HEK293 (cell line): ENCODE measurements around the gene FICD.

Experiments used
- GLI2 ChIP-seq: fragments of 450-650 bp; formaldehyde crosslinking; IDR thresholded peaks from 2 replicates; pipeline ENCODE4; 2017; ENCODE audit warnings: missing biosample characterization, missing genetic modification characterization, low read depth, borderline replicate concordance
- GLIS1 ChIP-seq: fragments of 450-650 bp; formaldehyde crosslinking; IDR thresholded peaks from 2 replicates; pipeline ENCODE4 v1.5.1; 2016; ENCODE audit warnings: missing biosample characterization, missing genetic modification characterization
- IKZF3 ChIP-seq: fragments of 450-650 bp; IDR thresholded peaks from 2 replicates; pipeline ENCODE4 v1.5.0; 2018; ENCODE audit warnings: missing biosample characterization, mild to moderate bottlenecking, missing genetic modification characterization, moderate library complexity
- KLF7 ChIP-seq: fragments of 450-650 bp; formaldehyde crosslinking; IDR thresholded peaks from 2 replicates; pipeline ENCODE4 v1.5.1; 2016; ENCODE audit warnings: missing biosample characterization, missing genetic modification characterization, borderline replicate concordance
- KLF8 ChIP-seq: fragments of 450-650 bp; formaldehyde crosslinking; IDR thresholded peaks from 2 replicates; pipeline ENCODE4 v1.5.1; 2016; ENCODE audit warnings: missing biosample characterization, missing genetic modification characterization
- PBX3 ChIP-seq: sonication (generic); formaldehyde crosslinking; IDR thresholded peaks from 2 replicates; pipeline ENCODE4 v1.8.1; 2022; ENCODE audit warnings: mild to moderate bottlenecking, moderate library complexity, missing genetic modification reagents
- PRDM1 ChIP-seq: fragments of 450-650 bp; formaldehyde crosslinking; IDR thresholded peaks from 2 replicates; pipeline ENCODE4; 2016; ENCODE audit warnings: missing biosample characterization, missing genetic modification characterization
- TCF7L2 ChIP-seq: IDR thresholded peaks from 2 replicates; pipeline ENCODE4 v1.6.1; 2011; ENCODE audit warnings: low read depth, mild to moderate bottlenecking, inconsistent platforms, low read length, moderate library complexity, borderline replicate concordance
- YY2 ChIP-seq: fragments of 450-650 bp; formaldehyde crosslinking; IDR thresholded peaks from 2 replicates; pipeline ENCODE4 v1.5.1; 2016; ENCODE audit warnings: missing biosample characterization, missing genetic modification characterization
- ZBTB11 ChIP-seq: fragments of 450-650 bp; formaldehyde crosslinking; conservative IDR thresholded peaks from 2 replicates; pipeline ENCODE4 v1.5.1; 2016; ENCODE audit warnings: low read depth, missing biosample characterization, missing genetic modification characterization
- ZBTB7A ChIP-seq: fragments of 450-650 bp; formaldehyde crosslinking; IDR thresholded peaks from 2 replicates; pipeline ENCODE4 v1.5.1; 2016; ENCODE audit warnings: low read depth, missing biosample characterization, missing genetic modification characterization
- ZEB2 ChIP-seq: fragments of 450-650 bp; formaldehyde crosslinking; IDR thresholded peaks from 2 replicates; pipeline ENCODE4 v1.5.1; 2016; ENCODE audit warnings: missing biosample characterization, missing genetic modification characterization
- ZFP41 ChIP-seq: fragments of 450-650 bp; formaldehyde crosslinking; IDR thresholded peaks from 2 replicates; pipeline ENCODE4 v1.5.1; 2016; ENCODE audit warnings: missing biosample characterization, missing genetic modification characterization, borderline replicate concordance
- ZNF132 ChIP-seq: fragments of 450-650 bp; formaldehyde crosslinking; IDR thresholded peaks from 2 replicates; pipeline ENCODE4 v1.5.1; 2017; ENCODE audit warnings: missing biosample characterization, missing genetic modification characterization, borderline replicate concordance
- ZNF155 ChIP-seq: fragments of 450-650 bp; formaldehyde crosslinking; IDR thresholded peaks from 2 replicates; pipeline ENCODE4 v1.5.1; 2016; ENCODE audit warnings: missing biosample characterization, missing genetic modification characterization
- ZNF169 ChIP-seq: fragments of 450-650 bp; formaldehyde crosslinking; IDR thresholded peaks from 2 replicates; pipeline ENCODE4 v1.5.1; 2016; ENCODE audit warnings: missing biosample characterization, missing genetic modification characterization
- ZNF19 ChIP-seq: fragments of 450-650 bp; formaldehyde crosslinking; IDR thresholded peaks from 2 replicates; pipeline ENCODE4; 2016; ENCODE audit warnings: missing biosample characterization, missing genetic modification characterization, low read depth
- ZNF341 ChIP-seq: fragments of 450-650 bp; formaldehyde crosslinking; IDR thresholded peaks from 2 replicates; pipeline ENCODE4; 2016; ENCODE audit warnings: low read depth, missing biosample characterization, missing genetic modification characterization
- ZNF433 ChIP-seq: fragments of 450-650 bp; formaldehyde crosslinking; IDR thresholded peaks from 2 replicates; pipeline ENCODE4 v1.5.1; 2016; ENCODE audit warnings: missing biosample characterization, missing genetic modification characterization, low read depth
- ZNF473 ChIP-seq: fragments of 450-650 bp; formaldehyde crosslinking; IDR thresholded peaks from 2 replicates; pipeline ENCODE4 v1.5.1; 2017; ENCODE audit warnings: missing biosample characterization, missing genetic modification characterization
- ZNF548 ChIP-seq: fragments of 450-650 bp; formaldehyde crosslinking; IDR thresholded peaks from 2 replicates; pipeline ENCODE4 v1.5.1; 2016; ENCODE audit warnings: missing biosample characterization, missing genetic modification characterization
- ZNF629 ChIP-seq: fragments of 450-650 bp; formaldehyde crosslinking; IDR thresholded peaks from 2 replicates; pipeline ENCODE4 v1.5.1; 2017; ENCODE audit warnings: missing biosample characterization, missing genetic modification characterization
- ZNF654 ChIP-seq: fragments of 450-650 bp; formaldehyde crosslinking; IDR thresholded peaks from 2 replicates; pipeline ENCODE4 v1.5.1; 2016; ENCODE audit warnings: low read depth, missing biosample characterization, missing genetic modification characterization
- ZNF677 ChIP-seq: fragments of 450-650 bp; IDR thresholded peaks from 2 replicates; pipeline ENCODE4 v1.5.0; 2018; ENCODE audit warnings: missing biosample characterization, mild to moderate bottlenecking, missing genetic modification characterization, moderate library complexity
- TF ChIP-seq, protein P1 (sequence below): fragments of 450-650 bp; formaldehyde crosslinking; IDR thresholded peaks from 2 replicates; pipeline ENCODE4 v1.5.1; 2017; ENCODE audit warnings: missing biosample characterization, missing genetic modification characterization
- TF ChIP-seq, protein P2 (sequence below): fragments of 450-650 bp; formaldehyde crosslinking; conservative IDR thresholded peaks from 2 replicates; pipeline ENCODE4 v1.5.1; 2016; ENCODE audit warnings: low read depth, missing biosample characterization, missing genetic modification characterization
- TF ChIP-seq, protein P3 (sequence below): fragments of 450-650 bp; formaldehyde crosslinking; IDR thresholded peaks from 2 replicates; pipeline ENCODE4 v1.5.1; 2016; ENCODE audit warnings: missing biosample characterization, missing genetic modification characterization

FICD gene

DNA sequence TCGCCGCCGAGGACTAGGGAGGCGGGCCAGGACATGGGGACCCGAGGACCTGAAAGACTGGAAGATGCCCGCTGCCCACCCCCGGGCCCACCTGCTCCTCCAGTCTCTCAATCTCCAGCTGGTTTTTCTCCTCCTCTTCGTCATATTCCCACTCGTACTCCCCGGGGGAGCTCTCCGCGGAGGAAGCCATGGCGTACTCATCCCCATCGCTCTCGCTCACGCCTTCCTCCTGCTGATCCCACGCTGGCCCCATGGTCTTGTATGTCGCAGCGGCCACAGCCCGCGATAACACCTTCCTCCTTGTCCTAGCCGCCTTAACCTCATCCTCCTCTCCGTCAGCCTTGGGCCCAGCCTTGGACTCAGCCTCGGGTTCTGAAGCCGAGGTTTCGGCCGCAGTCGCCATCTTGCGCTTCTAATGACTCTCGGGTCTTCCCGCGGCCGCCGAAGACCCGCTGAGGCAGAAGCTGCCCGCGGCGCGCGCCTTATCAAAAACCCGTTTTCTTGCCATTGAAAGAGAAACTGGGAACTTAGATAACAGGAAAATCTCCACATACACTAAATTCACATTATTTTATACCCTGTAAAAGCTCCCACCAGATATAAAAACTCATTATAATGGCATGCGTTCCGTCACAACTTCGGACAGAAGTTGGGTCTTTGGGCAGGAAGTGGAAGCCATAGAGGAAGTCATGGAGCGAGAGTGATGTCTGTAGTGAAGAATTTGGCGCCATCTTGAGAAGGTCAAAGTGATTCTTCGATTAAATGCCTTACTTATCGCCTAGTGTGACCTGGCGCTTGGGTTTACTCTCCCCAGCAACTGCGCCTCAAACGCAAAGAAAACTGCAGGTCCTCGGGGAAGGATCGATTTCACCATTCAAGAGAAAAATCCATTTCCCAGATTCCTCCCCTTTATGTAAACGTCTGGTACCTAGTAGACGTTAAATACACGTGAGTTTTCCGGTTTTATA is 46.0 kb downstream of the FICD start, which contains the start of gene SART3 (continued):
- TF ChIP-seq ZNF548 (peak; percentile 100), ZNF629 (peak; percentile 72), ZNF341 (tag by site-specific recombination) (no peak), ZNF654 (no peak; the same call in 1 of the 2 replicates), ZNF169 (no peak), ZNF677 (tag by site-specific recombination) (no peak), ZNF132 (tag by site-specific recombination) (no peak), KLF7 (tag by site-specific recombination) (no peak), ZNF433 (tag by site-specific recombination) (no peak), GLIS1 (tag by site-specific recombination) (peak; percentile 56), TCF7L2 (no peak), ZBTB11 (tag by site-specific recombination) (peak; percentile 78), PBX3 (CRISPR knock-in tag) (no peak), ZEB2 (tag by site-specific recombination) (no peak; the same call in 1 of the 2 replicates), ZNF155 (tag by site-specific recombination) (no peak), GLI2 (no peak), PRDM1 (tag by site-specific recombination) (peak; percentile 80), ZFP41 (tag by site-specific recombination) (no peak), KLF8 (tag by site-specific recombination) (no peak), ZBTB7A (no peak), IKZF3 (tag by site-specific recombination) (no peak), ZNF473 (tag by site-specific recombination) (no peak), ZNF19 (tag by site-specific recombination) (no peak), YY2 (tag by site-specific recombination) (peak; percentile 94)
- TF ChIP-seq, protein P1, sequence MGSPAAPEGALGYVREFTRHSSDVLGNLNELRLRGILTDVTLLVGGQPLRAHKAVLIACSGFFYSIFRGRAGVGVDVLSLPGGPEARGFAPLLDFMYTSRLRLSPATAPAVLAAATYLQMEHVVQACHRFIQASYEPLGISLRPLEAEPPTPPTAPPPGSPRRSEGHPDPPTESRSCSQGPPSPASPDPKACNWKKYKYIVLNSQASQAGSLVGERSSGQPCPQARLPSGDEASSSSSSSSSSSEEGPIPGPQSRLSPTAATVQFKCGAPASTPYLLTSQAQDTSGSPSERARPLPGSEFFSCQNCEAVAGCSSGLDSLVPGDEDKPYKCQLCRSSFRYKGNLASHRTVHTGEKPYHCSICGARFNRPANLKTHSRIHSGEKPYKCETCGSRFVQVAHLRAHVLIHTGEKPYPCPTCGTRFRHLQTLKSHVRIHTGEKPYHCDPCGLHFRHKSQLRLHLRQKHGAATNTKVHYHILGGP (tag by site-specific recombination), result no peak
- TF ChIP-seq, protein P2, sequence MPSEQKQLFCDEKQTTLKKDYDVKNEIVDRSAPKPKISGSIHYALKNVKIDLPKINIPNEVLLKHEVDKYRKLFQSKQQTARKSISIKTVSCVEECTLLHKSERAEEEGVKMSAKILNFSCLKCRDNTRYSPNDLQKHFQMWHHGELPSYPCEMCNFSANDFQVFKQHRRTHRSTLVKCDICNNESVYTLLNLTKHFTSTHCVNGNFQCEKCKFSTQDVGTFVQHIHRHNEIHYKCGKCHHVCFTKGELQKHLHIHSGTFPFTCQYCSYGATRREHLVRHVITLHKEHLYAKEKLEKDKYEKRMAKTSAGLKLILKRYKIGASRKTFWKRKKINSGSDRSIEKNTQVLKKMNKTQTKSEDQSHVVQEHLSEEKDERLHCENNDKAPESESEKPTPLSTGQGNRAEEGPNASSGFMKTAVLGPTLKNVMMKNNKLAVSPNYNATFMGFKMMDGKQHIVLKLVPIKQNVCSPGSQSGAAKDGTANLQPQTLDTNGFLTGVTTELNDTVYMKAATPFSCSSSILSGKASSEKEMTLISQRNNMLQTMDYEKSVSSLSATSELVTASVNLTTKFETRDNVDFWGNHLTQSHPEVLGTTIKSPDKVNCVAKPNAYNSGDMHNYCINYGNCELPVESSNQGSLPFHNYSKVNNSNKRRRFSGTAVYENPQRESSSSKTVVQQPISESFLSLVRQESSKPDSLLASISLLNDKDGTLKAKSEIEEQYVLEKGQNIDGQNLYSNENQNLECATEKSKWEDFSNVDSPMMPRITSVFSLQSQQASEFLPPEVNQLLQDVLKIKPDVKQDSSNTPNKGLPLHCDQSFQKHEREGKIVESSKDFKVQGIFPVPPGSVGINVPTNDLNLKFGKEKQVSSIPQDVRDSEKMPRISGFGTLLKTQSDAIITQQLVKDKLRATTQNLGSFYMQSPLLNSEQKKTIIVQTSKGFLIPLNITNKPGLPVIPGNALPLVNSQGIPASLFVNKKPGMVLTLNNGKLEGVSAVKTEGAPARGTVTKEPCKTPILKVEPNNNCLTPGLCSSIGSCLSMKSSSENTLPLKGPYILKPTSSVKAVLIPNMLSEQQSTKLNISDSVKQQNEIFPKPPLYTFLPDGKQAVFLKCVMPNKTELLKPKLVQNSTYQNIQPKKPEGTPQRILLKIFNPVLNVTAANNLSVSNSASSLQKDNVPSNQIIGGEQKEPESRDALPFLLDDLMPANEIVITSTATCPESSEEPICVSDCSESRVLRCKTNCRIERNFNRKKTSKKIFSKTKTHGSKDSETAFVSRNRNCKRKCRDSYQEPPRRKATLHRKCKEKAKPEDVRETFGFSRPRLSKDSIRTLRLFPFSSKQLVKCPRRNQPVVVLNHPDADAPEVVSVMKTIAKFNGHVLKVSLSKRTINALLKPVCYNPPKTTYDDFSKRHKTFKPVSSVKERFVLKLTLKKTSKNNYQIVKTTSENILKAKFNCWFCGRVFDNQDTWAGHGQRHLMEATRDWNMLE (tag by site-specific recombination), result peak; percentile 81
- TF ChIP-seq, protein P3, sequence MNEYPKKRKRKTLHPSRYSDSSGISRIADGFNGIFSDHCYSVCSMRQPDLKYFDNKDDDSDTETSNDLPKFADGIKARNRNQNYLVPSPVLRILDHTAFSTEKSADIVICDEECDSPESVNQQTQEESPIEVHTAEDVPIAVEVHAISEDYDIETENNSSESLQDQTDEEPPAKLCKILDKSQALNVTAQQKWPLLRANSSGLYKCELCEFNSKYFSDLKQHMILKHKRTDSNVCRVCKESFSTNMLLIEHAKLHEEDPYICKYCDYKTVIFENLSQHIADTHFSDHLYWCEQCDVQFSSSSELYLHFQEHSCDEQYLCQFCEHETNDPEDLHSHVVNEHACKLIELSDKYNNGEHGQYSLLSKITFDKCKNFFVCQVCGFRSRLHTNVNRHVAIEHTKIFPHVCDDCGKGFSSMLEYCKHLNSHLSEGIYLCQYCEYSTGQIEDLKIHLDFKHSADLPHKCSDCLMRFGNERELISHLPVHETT (tag by site-specific recombination), result peak; percentile 83
